ENCODE measurements around the gene DEFB129. TPM values are rescaled to one million over a fixed set of nuclear protein-coding genes. Genes with fewer than 3 reads are reported as not detected.

Gene DEFB129
- total and polyA plus RNA-seq, 4 donors, result not detected

- ATAC-seq (ENCODE audit: insufficient read depth, low FRiP score) (no peak), DNase-seq (no peak)
- H3K36me3 ChIP-seq (ENCODE audit: control insufficient read depth in 4 of 4, insufficient read depth in 4 of 4, low read length in 4 of 4), result peaks cover 0 to 29% (median 17%) of the 10 kb centered on the region in 4 donors
- 92 to 93% methylated on average over 12 of the region's 12 CpGs for WGBS, 2 donors
- no peak for TF ChIP-seq CTCF (IDR thresholded peaks at IDR 0.05; ENCODE audit: control extremely low read depth, extremely low read depth)
- no peak overlapping the region for H3K4me3 ChIP-seq
- H3K27me3 ChIP-seq (ENCODE audit: control insufficient read depth in 3 of 3, insufficient read depth in 3 of 3, low read length in 2 of 3), result no peaks in the 10 kb centered on the region
- H3K9ac ChIP-seq (ENCODE audit: insufficient read depth in 1 of 2, low read length in 2 of 2), result no peak overlapping the region
- no peaks in the 10 kb centered on the region for H3K4me1 ChIP-seq (ENCODE audit: control insufficient read depth in 5 of 5, insufficient read depth in 5 of 5, low read length in 5 of 5)
- H3K9me3 ChIP-seq (ENCODE audit: control insufficient read depth in 4 of 4, insufficient read depth in 3 of 4, low read length in 3 of 4), result peaks cover 0 to 2% (median 0%) of the 10 kb centered on the region in 4 donors
- H3K27ac ChIP-seq (ENCODE audit: low read depth in 1 of 2, low read length in 1 of 2), result no peak overlapping the region
These were observed 49.8 kb downstream of the DEFB129 start for GRCh38 chr20:276620-277495.

- H3K9ac ChIP-seq (ENCODE audit: insufficient read depth in 1 of 2, low read length in 2 of 2), result no peak overlapping the region
- no peak overlapping the region for H3K4me3 ChIP-seq
- no peak for DNase-seq
- H3K27me3 ChIP-seq (ENCODE audit: control insufficient read depth in 3 of 3, insufficient read depth in 3 of 3, low read length in 2 of 3), result no peaks in the 10 kb centered on the region
- ATAC-seq (ENCODE audit: insufficient read depth, low FRiP score), result no peak
- WGBS, 2 donors, result 28 to 50% methylated on average over 2 to 3 of the region's 3 CpGs
- H3K36me3 ChIP-seq (ENCODE audit: control insufficient read depth in 4 of 4, insufficient read depth in 4 of 4, low read length in 4 of 4), result peaks cover 0 to 32% (median 19%) of the 10 kb centered on the region in 4 donors
- H3K27ac ChIP-seq (ENCODE audit: low read depth in 1 of 2, low read length in 1 of 2), result no peak overlapping the region
- no peak for TF ChIP-seq CTCF (IDR thresholded peaks at IDR 0.05; ENCODE audit: control extremely low read depth, extremely low read depth)
- peaks cover 0 to 2% (median 0%) of the 10 kb centered on the region in 4 donors for H3K9me3 ChIP-seq (ENCODE audit: control insufficient read depth in 4 of 4, insufficient read depth in 3 of 4, low read length in 3 of 4)
- no peaks in the 10 kb centered on the region for H3K4me1 ChIP-seq (ENCODE audit: control insufficient read depth in 5 of 5, insufficient read depth in 5 of 5, low read length in 5 of 5)
These were observed 50.4 kb downstream of the DEFB129 start for GRCh38 chr20:277496-277781.

GRCh38 chr20:278181-278580, 51.1 kb downstream of the DEFB129 start:
- Histone ChIP-seq H3K27ac (ENCODE audit: low read depth in 1 of 2, low read length in 1 of 2) (no peak overlapping the region), H3K36me3 (ENCODE audit: control insufficient read depth in 4 of 4, insufficient read depth in 4 of 4, low read length in 4 of 4) (peaks cover 0 to 32% (median 19%) of the 10 kb centered on the region in 4 donors), H3K9ac (ENCODE audit: insufficient read depth in 1 of 2, low read length in 2 of 2) (no peak overlapping the region), H3K9me3 (ENCODE audit: control insufficient read depth in 4 of 4, insufficient read depth in 3 of 4, low read length in 3 of 4) (no peaks in the 10 kb centered on the region), H3K27me3 (ENCODE audit: control insufficient read depth in 3 of 3, insufficient read depth in 3 of 3, low read length in 2 of 3) (no peaks in the 10 kb centered on the region), H3K4me3 (no peak overlapping the region), H3K4me1 (ENCODE audit: control insufficient read depth in 5 of 5, insufficient read depth in 5 of 5, low read length in 5 of 5) (no peaks in the 10 kb centered on the region)
- ATAC-seq (ENCODE audit: insufficient read depth, low FRiP score) (no peak), DNase-seq (no peak)
- WGBS, 2 donors, result 91 to 97% methylated on average over 5 of the region's 5 CpGs
- no peak for TF ChIP-seq CTCF (IDR thresholded peaks at IDR 0.05; ENCODE audit: control extremely low read depth, extremely low read depth)
